Skin of body (tissue), 3 donors: Measurements from ENCODE around the gene FDPS. TPM values are rescaled to one million over a fixed set of nuclear protein-coding genes. Genes with fewer than 3 reads are reported as not detected.

Experiments used
- DNase-seq: peaks from one replicate; lab custom pipeline; 2025; lab: John Stamatoyannopoulos, UW
- small RNA-seq: library from RNA; depleted of rRNA; stranded (forward); fragments of <200 nt; gene quantifications from one replicate; pipeline ENCODE3, GENCODE V24; 2014; ENCODE audit warnings: low replicate concordance
- total RNA-seq: library from RNA; depleted of rRNA; stranded (reverse); fragments of >200 nt; gene quantifications from one replicate; pipeline ENCODE4 v1.2.3, GENCODE V29; 2014

The FDPS gene
- total RNA-seq, 1 donor from 2014 or later, result 139 TPM

- no peak for DNase-seq
Measured at GRCh38 chr1:155360051-155360450, 51.4 kb downstream of the FDPS start.

Small RNA genes within 50 kb of the gene (small RNA-seq; reads per million reads assigned to genes)
- gene RNU6-106P, result not detected

Other genes starting within 250 kb of the FDPS start
- gene EFNA4, start 245.1 kb upstream of the FDPS start, total RNA-seq, result 9.0 TPM
- gene EFNA3, start 230.0 kb upstream of the FDPS start, total RNA-seq, result 10.9 TPM
- 45.1 TPM for gene EFNA1, start 181.0 kb upstream of the FDPS start, total RNA-seq
- 18.5 TPM for gene SLC50A1, start 173.0 kb upstream of the FDPS start, total RNA-seq
- gene DPM3, start 168.3 kb upstream of the FDPS start, total RNA-seq, result 10.0 TPM
- 67.5 TPM for gene KRTCAP2, start 135.6 kb upstream of the FDPS start, total RNA-seq
- 0.20 TPM for gene TRIM46, start 135.0 kb upstream of the FDPS start, total RNA-seq
- gene THBS3, start 101.0 kb upstream of the FDPS start, total RNA-seq, result 32.5 TPM
- gene MTX1, start 100.2 kb upstream of the FDPS start, total RNA-seq, result 19.1 TPM
- gene ENTREP3, start 53.4 kb upstream of the FDPS start, total RNA-seq, result 4.5 TPM
- gene SCAMP3, start 46.5 kb upstream of the FDPS start, total RNA-seq, result 23.7 TPM
- gene CLK2, start 35.4 kb upstream of the FDPS start, total RNA-seq, result 28.8 TPM
- gene HCN3, start 31.4 kb upstream of the FDPS start, total RNA-seq, result 1.7 TPM
- gene PKLR, start 7.4 kb upstream of the FDPS start, total RNA-seq, result 0.20 TPM
- gene RUSC1, start 12.0 kb downstream of the FDPS start, total RNA-seq, result 15.0 TPM